Gastrocnemius medialis (tissue), 4 donors: ENCODE data around the gene IDNK. TPM values are rescaled to one million over a fixed set of nuclear protein-coding genes. Genes with fewer than 3 reads are reported as not detected.

Experiments
- ATAC-seq, 2 donors: fragments of 150-250 bp; one replicate each; pipeline ENCODE4 v1.9.1; 2016
- DNase-seq, 2 donors: peaks; one replicate each; pipeline ENCODE4 v3.0.0-alpha.2; 2019
- H3K27ac ChIP-seq, 4 donors: fragments of 200-600 bp; sonication (generic); 1 replicate in 1 of 4; 2 replicates in 3 of 4; pipeline ENCODE4 v1.5.1; 2016 to 2018; ENCODE audit warnings: mild to moderate bottlenecking in 2 of 4, moderate library complexity in 1 of 4
- H3K27me3 ChIP-seq, 3 donors: fragments of 200-600 bp; sonication (generic) in 2 of 3; 1 replicate in 1 of 3; 2 replicates in 2 of 3; pipeline versions ENCODE4 v1.5.1 to v1.6.0; 2016 to 2019; ENCODE audit warnings: mild to moderate bottlenecking in 1 of 3, moderate library complexity in 1 of 3
- H3K36me3 ChIP-seq, 2 donors: fragments of 200-600 bp; sonication (generic) in 1 of 2; one replicate each; pipeline ENCODE4 v1.5.1; 2017 to 2018
- H3K4me1 ChIP-seq, 2 donors: fragments of 200-600 bp; sonication (generic) in 1 of 2; one replicate each; pipeline ENCODE4 v1.5.1; 2016 to 2017; ENCODE audit warnings: mild to moderate bottlenecking in 2 of 2
- H3K4me3 ChIP-seq, 4 donors: fragments of 200-600 bp; sonication (generic) in 3 of 4; 1 replicate in 1 of 4; 2 replicates in 3 of 4; pipeline ENCODE4 v1.5.1; 2016 to 2019; ENCODE audit warnings: mild to moderate bottlenecking in 2 of 4
- H3K9me3 ChIP-seq, 3 donors: fragments of 200-600 bp; sonication (generic) in 2 of 3; 1 replicate in 1 of 3; 2 replicates in 2 of 3; pipeline ENCODE4 v1.5.1; 2016 to 2019
- CTCF ChIP-seq, 5 experiments: fragments of 450-650 bp in 3 of 5; fragments of 200-600 bp in 2 of 5; sonication (generic) in 2 of 5; IDR thresholded peaks in 4 of 5; conservative IDR thresholded peaks in 1 of 5; 1 replicate in 4 of 5; 2 replicates in 1 of 5; pipeline ENCODE4 v1.5.1; 2016 to 2019; ENCODE audit warnings: antibody characterized with exemption in 5 of 5, mild to moderate bottlenecking in 3 of 5, moderate library complexity in 3 of 5
- POLR2A ChIP-seq, 2 donors: fragments of 450-650 bp; IDR thresholded peaks; one replicate each; pipeline ENCODE4 v1.6.1; 2017; ENCODE audit warnings: antibody characterized with exemption in 2 of 2, mild to moderate bottlenecking in 2 of 2, moderate library complexity in 2 of 2
- in situ Hi-C, 4 donors: fragments of 200-750 bp; cut with MboI; loops; one replicate each; pipeline versions ENCODE4 v1.15.0 to v1.8.0; 2017; ENCODE audit warnings: low sequenced_read_pairs in 4 of 4
- intact Hi-C: fragments of 100-400 bp; cut with DNase I; formaldehyde crosslinking; loops from one replicate; pipeline ENCODE4 v1.15.1; 2023; ENCODE audit warnings: low total_unique reads
- total RNA-seq, 4 donors: library from RNA; depleted of rRNA; stranded (reverse); fragments of >200 nt; gene quantifications; one replicate each; pipeline versions ENCODE4 v1.1.0 to v1.2.3, GENCODE V29; 2016

The IDNK gene
- total RNA-seq, 4 donors from 2014 or later = 0.60 to 2.9 (median 2.5) TPM; not detected in 1

- Histone ChIP-seq H3K9me3 (no peaks in the 10 kb centered on the region), H3K4me1 (no peaks in the 10 kb centered on the region), H3K36me3 (peaks cover 0 to 15% of the 10 kb centered on the region in 2 donors), H3K27me3 (no peaks in the 10 kb centered on the region), H3K27ac (no peak overlapping the region), H3K4me3 (no peak overlapping the region)
- intact Hi-C loops (no loop called here), in situ Hi-C loops (loop anchor here in 3 of 4 donors (10.0 to 25.0 kb wide), 3 partner anchors 309 to 322 kb away; no protein-coding TSS in a partner anchor)
- DNase-seq = no peak
- TF ChIP-seq CTCF (IDR thresholded peaks at IDR 0.05 in 4 of 5, conservative IDR thresholded peaks at IDR 0.05 in 1 of 5) (no peak), POLR2A (IDR thresholded peaks at IDR 0.05) (no peak)
- ATAC-seq = no peak
Observed at GRCh38 chr9:83646500-83647239, 23.7 kb downstream of the IDNK start.

- H3K9me3 ChIP-seq = no peaks in the 10 kb centered on the region
- H3K36me3 ChIP-seq = peaks cover 0 to 21% of the 10 kb centered on the region in 2 donors
- in situ Hi-C loops = loop anchor here in 3 of 4 donors (10.0 to 25.0 kb wide), 3 partner anchors 312 to 324 kb away; no protein-coding TSS in a partner anchor
- H3K27me3 ChIP-seq = no peaks in the 10 kb centered on the region
- intact Hi-C loops = no loop called here
- no peak overlapping the region for H3K27ac ChIP-seq
- ATAC-seq (peak; percentile 61 to 80), DNase-seq (peak; percentile 14 to 60)
- no peaks in the 10 kb centered on the region for H3K4me1 ChIP-seq
- no peak for TF ChIP-seq POLR2A (IDR thresholded peaks at IDR 0.05)
- peak; percentile 36 to 82 (median 72) for TF ChIP-seq CTCF (IDR thresholded peaks at IDR 0.05 in 4 of 5, conservative IDR thresholded peaks at IDR 0.05 in 1 of 5)
- no peak overlapping the region for H3K4me3 ChIP-seq
Observed at GRCh38 chr9:83649080-83649479, 26.1 kb downstream of the IDNK start.

GRCh38 chr9:83649515-83649914 lies 26.6 kb downstream of the IDNK start:
- DNase-seq = no peak
- Histone ChIP-seq H3K4me1 (no peaks in the 10 kb centered on the region), H3K4me3 (no peak overlapping the region), H3K27me3 (no peaks in the 10 kb centered on the region), H3K9me3 (no peaks in the 10 kb centered on the region), H3K27ac (no peak overlapping the region), H3K36me3 (peaks cover 0 to 24% of the 10 kb centered on the region in 2 donors)
- intact Hi-C loops (no loop called here), in situ Hi-C loops (loop anchor here in 3 of 4 donors (10.0 to 25.0 kb wide), 3 partner anchors 312 to 325 kb away; no protein-coding TSS in a partner anchor)
- ATAC-seq = peak in 1 of 2 donors; percentile 11
- no peak for TF ChIP-seq CTCF (IDR thresholded peaks at IDR 0.05 in 4 of 5, conservative IDR thresholded peaks at IDR 0.05 in 1 of 5)

- no peaks in the 10 kb centered on the region for H3K9me3 ChIP-seq
- intact Hi-C loops (no loop called here), in situ Hi-C loops (no loop called here)
- no peak overlapping the region for H3K27ac ChIP-seq
- H3K4me1 ChIP-seq = no peaks in the 10 kb centered on the region
- no peak for TF ChIP-seq POLR2A (IDR thresholded peaks at IDR 0.05)
- TF ChIP-seq CTCF (IDR thresholded peaks at IDR 0.05 in 4 of 5, conservative IDR thresholded peaks at IDR 0.05 in 1 of 5) = no peak
- H3K4me3 ChIP-seq = no peak overlapping the region
- DNase-seq = no peak
- peaks cover 0 to 31% of the 10 kb centered on the region in 2 donors for H3K36me3 ChIP-seq
- H3K27me3 ChIP-seq = no peaks in the 10 kb centered on the region
- ATAC-seq = no peak
Observed at GRCh38 chr9:83651558-83651957, 28.6 kb downstream of the IDNK start.
